Esophagus muscularis mucosa (tissue), 4 donors: ENCODE data around the gene DMRT1.

Experiments used
- CTCF ChIP-seq, 3 experiments: fragments of 200-600 bp in 2 of 3; fragments of 450-650 bp in 1 of 3; sonication (generic) in 2 of 3; IDR thresholded peaks; one replicate each; pipeline ENCODE4 v1.5.1; 2017 to 2019; ENCODE audit warnings: antibody characterized with exemption in 3 of 3, mild to moderate bottlenecking in 2 of 3, moderate library complexity in 1 of 3
- EP300 ChIP-seq: sonication (generic); formaldehyde crosslinking; IDR thresholded peaks from one replicate; pipeline ENCODE4 v1.6.1; 2017; ENCODE audit warnings: antibody characterized with exemption
- POLR2A ChIP-seq: fragments of 450-650 bp; IDR thresholded peaks from one replicate; pipeline ENCODE4 v1.6.1; 2017; ENCODE audit warnings: antibody characterized with exemption, moderate library complexity, mild to moderate bottlenecking, low read depth
- POLR2AphosphoS5 ChIP-seq, 2 donors: sonication (generic); formaldehyde crosslinking; IDR thresholded peaks; one replicate each; pipeline ENCODE4 v1.6.1; 2017; ENCODE audit warnings: antibody characterized with exemption in 2 of 2

GRCh38 chr9:922171-922570, 80.7 kb downstream of the DMRT1 start:
- TF ChIP-seq CTCF (IDR thresholded peaks at IDR 0.05) (no peak), EP300 (no peak), POLR2AphosphoS5 (IDR thresholded peaks at IDR 0.05) (no peak), POLR2A (no peak)
